Activated naive CD4-positive, alpha-beta T cell treated with anti-CD3 and anti-CD28 coated beads, Interleukin-2, amount 50 U/mL, for 24 hours (primary cell): ENCODE data around the gene PXDC1.
"Not testable (repeated sequence)": the region's sequence is repeated elsewhere in the genome, so short reads cannot be mapped to it uniquely, and the experiment has no call there.

Source experiments
- H3K27ac Mint-ChIP-seq: one replicate; pipeline ENCODE4 v1.8.0; 2021; ENCODE audit warnings: mild to moderate bottlenecking, mixed read lengths
- H3K27me3 Mint-ChIP-seq: one replicate; pipeline ENCODE4 v1.8.0; 2021; ENCODE audit warnings: mixed read lengths
- H3K36me3 Mint-ChIP-seq: one replicate; pipeline ENCODE4 v1.8.0; 2021; ENCODE audit warnings: mixed read lengths
- H3K4me1 Mint-ChIP-seq: one replicate; pipeline ENCODE4 v1.8.0; 2021; ENCODE audit warnings: mixed read lengths
- H3K4me3 Mint-ChIP-seq: one replicate; pipeline ENCODE4 v1.8.0; 2021; ENCODE audit warnings: mild to moderate bottlenecking, mixed read lengths
- H3K9me3 Mint-ChIP-seq: one replicate; pipeline ENCODE4 v1.8.0; 2021; ENCODE audit warnings: mixed read lengths

PXDC1 gene

DNA sequence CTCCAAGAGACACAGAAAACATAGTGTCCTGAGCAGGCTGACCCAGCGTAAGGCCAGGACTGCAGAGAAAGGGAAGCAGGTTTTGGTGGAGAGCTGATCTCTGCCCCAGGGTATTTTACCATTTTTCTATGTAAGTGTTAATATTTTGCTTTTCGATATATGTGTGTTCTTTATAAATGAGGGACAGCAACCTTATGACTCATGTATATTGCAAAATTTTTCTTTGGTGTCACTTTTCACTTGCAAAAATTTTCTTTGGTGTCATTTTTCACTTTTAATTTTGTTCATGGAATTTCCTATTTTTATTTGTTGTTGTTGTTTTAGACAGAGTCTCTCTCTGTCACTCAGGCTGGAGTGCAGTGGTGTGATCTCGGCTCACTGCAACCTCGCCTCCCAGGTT is 34.6 kb upstream of the PXDC1 start:
- Mint-ChIP-seq H3K4me1 (no peaks in the 10 kb centered on the region), H3K27me3 (no peaks in the 10 kb centered on the region), H3K9me3 (no peaks in the 10 kb centered on the region), H3K36me3 (no peaks in the 10 kb centered on the region), H3K27ac (no peak overlapping the region), H3K4me3 (no peak overlapping the region)

DNA sequence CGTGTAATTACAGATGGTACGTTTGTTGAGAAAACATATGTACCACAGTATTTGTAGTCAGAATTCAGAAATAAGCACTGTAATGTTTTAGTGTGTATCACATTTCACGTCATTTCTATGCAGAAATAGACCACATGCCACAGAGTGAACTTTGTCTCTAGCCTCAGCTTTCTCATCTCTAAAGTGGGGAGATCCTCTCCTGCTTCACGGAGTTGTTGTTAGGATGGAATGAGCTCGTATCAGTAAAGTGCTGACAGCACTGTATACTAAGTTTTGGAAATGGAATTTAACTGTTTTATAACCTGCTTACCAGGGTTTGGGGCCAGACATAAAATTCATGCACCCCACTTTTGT is 34.2 kb upstream of the PXDC1 start:
- Mint-ChIP-seq H3K27ac (no peak overlapping the region), H3K4me3 (no peak overlapping the region), H3K9me3 (no peaks in the 10 kb centered on the region), H3K27me3 (no peaks in the 10 kb centered on the region), H3K36me3 (no peaks in the 10 kb centered on the region), H3K4me1 (no peaks in the 10 kb centered on the region)

DNA sequence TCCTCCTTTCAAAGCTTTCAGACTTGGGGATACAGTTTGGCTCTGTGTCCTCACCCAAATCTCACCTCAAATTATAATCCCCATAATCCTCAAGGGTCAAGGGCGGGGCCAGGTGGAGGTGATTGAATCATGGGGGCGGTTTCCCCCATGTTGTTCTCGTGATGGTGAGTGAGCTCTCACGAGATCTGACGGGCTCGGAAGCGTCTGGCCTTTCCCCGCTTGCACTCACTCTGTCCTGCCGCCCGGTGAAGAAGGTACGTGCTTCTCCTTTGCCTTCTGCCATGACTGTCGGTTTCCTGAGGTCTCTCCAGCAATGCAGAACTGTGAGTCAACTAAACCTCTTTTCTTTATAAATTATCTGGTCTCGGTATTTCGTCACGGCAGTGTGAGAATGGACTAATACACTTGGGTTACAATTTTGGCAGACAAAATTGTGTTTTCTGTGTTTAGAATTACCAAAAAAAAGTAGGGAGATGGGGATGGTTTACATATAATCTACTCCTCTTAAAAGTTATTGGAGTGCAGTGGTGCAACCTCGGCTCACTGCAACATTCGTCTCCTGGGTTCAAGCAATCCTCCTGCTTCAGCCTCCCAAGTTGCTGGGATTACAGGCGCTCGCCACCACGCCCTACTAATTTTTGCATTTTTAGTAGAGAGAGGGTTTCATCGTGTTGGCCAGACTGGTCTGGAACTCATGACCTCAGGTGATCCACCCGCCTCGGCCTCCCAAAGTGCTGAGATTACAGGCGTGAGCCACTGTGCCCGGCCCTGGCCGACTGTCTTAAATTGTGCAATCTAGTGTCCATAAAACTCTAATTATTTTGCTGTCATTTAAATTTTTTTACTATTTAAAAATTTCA is 33.6 kb upstream of the PXDC1 start:
- Mint-ChIP-seq H3K36me3 (no peaks in the 10 kb centered on the region), H3K27me3 (no peaks in the 10 kb centered on the region), H3K27ac (no peak overlapping the region), H3K4me1 (no peaks in the 10 kb centered on the region), H3K9me3 (no peaks in the 10 kb centered on the region), H3K4me3 (no peak overlapping the region)

DNA sequence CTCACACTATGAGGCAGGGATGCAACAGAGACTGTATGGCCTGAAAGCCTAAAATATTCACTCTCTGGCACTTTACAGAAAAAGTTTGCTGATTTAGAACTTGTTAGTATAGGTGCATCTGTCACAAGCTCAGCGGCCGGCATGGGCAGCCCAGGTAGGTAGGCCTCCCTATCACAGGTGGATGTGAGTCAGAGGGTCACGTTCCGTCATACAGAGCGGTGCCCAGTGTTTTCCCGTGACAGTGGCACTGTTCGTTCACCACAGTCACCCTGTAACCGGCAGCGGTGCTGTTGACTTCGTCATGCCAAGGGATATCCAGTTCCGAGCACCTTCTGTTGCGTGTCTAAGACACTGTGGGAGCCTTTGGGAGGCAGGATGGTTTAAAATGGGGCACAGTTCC is 32.9 kb upstream of the PXDC1 start:
- H3K27ac Mint-ChIP-seq = no peak overlapping the region
- no peak overlapping the region for H3K4me3 Mint-ChIP-seq
- no peaks in the 10 kb centered on the region for H3K27me3 Mint-ChIP-seq
- H3K9me3 Mint-ChIP-seq = no peaks in the 10 kb centered on the region
- no peaks in the 10 kb centered on the region for H3K36me3 Mint-ChIP-seq
- no peaks in the 10 kb centered on the region for H3K4me1 Mint-ChIP-seq

DNA sequence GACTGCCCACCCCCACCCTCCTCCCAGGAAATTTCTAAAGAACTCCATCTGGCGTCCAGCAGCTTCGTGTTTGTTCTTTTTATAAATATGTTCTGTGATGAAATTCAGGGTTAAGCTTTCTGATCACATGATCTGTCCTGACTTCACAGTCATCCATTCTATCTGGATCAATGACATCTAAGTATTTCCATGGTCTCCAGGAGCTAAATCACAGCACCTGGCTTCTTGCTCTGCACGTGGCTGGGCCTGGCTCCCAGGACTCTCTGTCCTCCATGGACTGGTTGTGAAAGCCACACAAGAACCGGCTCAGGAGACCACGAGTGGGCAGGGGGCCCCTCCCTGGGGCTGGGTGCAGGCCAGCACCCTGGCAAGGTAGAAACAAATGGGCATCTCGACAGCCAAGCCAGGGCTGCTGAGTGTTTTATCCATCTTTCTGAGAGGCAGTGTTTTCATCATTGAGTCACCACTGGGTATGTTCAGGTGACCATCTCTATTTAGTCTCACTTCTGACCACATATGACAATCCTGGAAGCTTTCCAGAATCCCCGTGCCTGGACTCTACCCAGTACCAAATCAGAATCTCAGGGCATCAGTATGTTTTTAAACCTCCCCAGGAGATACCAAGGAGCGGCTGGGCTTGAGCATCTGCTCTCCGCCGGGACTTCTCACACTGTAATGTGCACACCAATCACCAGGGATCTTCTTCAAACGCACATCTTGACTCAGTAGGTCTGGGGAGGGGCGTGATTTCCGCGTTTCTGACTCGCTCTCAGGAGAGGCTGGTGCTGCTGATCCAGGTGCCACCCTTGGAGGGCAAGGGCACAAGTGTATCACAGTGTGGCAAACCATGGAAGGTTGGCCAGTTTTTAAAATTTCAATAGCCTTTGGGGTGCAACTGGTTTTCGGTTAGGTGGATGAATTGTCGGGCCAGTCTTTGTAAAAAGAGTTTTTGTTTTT is 31.6 kb upstream of the PXDC1 start:
- no peaks in the 10 kb centered on the region for H3K36me3 Mint-ChIP-seq
- no peaks in the 10 kb centered on the region for H3K9me3 Mint-ChIP-seq
- H3K27ac Mint-ChIP-seq = no peak overlapping the region
- no peak overlapping the region for H3K4me3 Mint-ChIP-seq
- no peaks in the 10 kb centered on the region for H3K4me1 Mint-ChIP-seq
- H3K27me3 Mint-ChIP-seq = no peaks in the 10 kb centered on the region

DNA sequence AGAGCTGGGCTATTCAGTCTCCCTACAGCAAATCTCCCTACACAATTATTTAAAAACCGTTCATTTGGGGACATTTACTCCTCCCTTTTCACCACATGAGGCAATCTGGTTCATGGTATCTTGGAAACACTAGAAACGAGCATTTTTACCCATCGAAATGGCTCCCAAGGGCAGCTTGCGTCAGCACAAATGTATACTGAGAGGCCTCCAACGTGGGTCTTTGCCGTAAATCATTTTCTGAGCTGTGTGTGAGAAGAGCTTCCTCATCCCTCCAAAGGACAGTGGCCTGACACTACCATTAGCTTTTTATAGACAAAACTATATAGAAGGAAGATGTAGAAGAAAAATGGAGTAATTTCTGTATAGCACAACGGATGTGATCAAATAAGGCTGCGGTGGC is 30.0 kb upstream of the PXDC1 start:
- Mint-ChIP-seq H3K27me3 (no peaks in the 10 kb centered on the region), H3K4me3 (no peak overlapping the region), H3K27ac (no peak overlapping the region), H3K36me3 (no peaks in the 10 kb centered on the region), H3K9me3 (no peaks in the 10 kb centered on the region), H3K4me1 (no peaks in the 10 kb centered on the region)

DNA sequence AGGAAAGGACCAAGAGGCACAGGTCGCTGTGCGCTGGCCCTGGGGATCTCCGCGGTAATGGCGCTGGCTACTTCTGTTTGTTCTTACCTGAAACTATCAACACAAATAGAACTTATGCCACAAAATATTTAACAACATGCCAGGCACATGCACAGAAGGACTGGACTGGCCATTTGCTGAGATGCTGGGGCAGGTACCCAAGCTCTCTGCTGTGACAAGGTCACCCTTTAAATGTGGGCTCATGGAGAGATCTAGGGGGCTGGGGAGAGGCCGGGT is 28.0 kb upstream of the PXDC1 start:
- Mint-ChIP-seq H3K9me3 (no peaks in the 10 kb centered on the region), H3K4me1 (no peaks in the 10 kb centered on the region), H3K27ac (no peak overlapping the region), H3K4me3 (no peak overlapping the region), H3K36me3 (no peaks in the 10 kb centered on the region), H3K27me3 (no peaks in the 10 kb centered on the region)

DNA sequence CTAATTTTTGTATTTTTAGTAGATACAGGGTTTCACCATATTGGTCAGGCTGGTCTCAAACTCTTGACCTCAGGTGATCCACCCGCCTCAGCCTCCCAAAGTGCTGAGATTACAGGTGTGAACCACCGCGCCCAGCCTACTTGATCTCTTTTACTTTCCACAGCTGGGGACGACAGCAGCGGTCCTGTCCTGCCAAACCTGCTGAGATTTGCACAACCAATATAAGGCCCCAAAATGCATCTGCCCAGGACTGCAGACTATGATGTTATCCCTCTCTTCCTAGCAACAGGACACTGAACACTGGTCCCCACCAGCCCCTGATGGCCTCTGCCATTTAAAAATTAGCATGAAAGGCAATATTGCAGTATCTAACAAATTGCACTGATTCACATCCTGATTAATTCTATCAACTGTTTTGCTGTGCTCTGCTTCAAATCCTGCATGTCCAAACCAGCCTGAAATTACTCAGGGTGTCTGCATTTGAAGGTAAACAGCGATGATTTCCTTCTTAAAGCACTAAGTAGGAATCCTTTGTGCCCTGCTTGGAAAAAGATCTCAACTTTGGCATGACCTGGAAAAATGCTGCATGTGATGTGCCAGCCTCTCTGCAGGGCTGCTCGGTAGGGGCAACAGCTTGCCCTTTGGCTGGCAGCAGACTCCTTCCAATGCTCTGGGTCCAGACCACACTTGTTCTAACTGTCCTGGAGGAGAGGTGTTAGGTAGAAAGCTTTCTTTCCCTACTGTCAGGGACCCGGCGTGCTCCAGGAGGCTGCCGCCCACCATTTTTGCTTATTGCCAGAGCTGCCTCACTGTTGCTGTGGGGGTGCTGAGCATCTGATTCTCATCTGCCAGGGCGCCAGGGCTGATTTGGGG is 27.4 kb upstream of the PXDC1 start:
- Mint-ChIP-seq H3K4me1 (no peaks in the 10 kb centered on the region), H3K9me3 (no peaks in the 10 kb centered on the region), H3K36me3 (no peaks in the 10 kb centered on the region), H3K27ac (no peak overlapping the region), H3K4me3 (no peak overlapping the region), H3K27me3 (no peaks in the 10 kb centered on the region)

DNA sequence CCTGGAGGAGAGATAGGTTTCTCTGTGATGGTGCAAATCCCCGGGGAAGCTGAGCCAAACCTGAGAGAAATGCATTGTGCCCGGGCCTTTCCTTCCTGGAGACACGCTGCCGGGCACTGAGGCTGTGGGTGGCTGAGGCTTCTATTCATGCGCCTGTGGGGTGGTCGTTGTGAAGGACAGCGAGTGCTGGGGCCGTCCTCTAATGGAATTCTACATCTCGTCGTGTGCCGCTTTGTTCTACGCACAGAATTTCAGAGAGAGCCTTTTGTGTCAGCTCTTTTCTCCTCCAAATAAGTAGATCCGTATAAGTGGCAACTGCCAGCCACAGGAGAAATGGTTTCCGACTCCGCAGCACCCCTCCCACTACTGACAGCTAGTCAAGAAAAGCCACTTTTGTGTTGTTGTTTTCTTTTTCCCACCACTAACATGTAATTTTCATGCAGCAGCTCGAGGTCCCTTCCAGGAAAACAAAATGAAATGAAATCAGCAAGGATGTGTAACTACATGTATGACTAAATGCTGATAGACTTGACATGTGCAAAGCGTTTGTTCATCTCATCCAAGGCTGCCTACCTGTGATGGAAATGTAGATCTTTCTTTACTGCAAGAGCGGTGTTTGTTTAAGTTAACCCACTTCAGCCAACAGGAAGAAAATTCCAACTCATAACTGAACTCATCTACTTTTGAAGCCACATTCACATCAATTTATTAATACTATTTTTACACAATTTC is 26.4 kb upstream of the PXDC1 start:
- no peaks in the 10 kb centered on the region for H3K27me3 Mint-ChIP-seq

DNA sequence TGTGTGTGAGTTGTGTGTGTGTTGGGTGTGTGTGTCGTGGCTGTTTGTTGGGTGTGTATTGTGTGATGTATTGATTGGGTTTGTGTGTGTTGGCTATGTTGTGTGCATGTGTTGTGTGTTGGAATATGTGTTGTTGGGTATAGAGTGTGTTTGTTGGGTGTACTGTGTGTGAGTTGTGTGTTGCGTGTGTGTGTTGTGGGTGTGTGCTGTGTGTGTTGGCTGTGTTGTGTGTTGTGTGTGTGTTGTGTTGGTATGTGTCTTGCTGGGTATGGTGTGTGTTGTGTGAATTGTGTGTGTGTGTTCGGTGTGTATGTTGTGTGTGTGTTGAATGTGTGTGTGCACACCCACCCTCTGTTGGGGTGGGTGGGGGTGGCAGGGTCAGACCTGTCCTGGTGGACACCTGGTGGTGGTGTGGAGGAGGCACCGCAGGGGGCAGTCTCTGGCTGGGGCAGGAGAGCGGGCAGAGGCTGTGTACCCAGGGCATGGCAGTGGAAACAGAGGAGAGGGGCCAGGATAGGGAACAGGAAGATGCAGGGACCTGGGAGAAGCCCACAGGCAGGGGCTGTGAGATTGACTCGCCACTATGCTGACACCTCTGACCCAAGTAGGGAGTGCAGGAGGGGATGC is 25.5 kb upstream of the PXDC1 start:
- no peaks in the 10 kb centered on the region for H3K27me3 Mint-ChIP-seq
- no peaks in the 10 kb centered on the region for H3K36me3 Mint-ChIP-seq
- H3K9me3 Mint-ChIP-seq = no peaks in the 10 kb centered on the region
- no peak overlapping the region for H3K4me3 Mint-ChIP-seq
- no peaks in the 10 kb centered on the region for H3K4me1 Mint-ChIP-seq
- H3K27ac Mint-ChIP-seq = no peak overlapping the region

More for the DNA sequence above, 26.4 kb upstream of the PXDC1 start:
- H3K4me3 Mint-ChIP-seq = no peak overlapping the region
- no peaks in the 10 kb centered on the region for H3K4me1 Mint-ChIP-seq
- H3K36me3 Mint-ChIP-seq = no peaks in the 10 kb centered on the region
- H3K27ac Mint-ChIP-seq = no peak overlapping the region
- no peaks in the 10 kb centered on the region for H3K9me3 Mint-ChIP-seq

DNA sequence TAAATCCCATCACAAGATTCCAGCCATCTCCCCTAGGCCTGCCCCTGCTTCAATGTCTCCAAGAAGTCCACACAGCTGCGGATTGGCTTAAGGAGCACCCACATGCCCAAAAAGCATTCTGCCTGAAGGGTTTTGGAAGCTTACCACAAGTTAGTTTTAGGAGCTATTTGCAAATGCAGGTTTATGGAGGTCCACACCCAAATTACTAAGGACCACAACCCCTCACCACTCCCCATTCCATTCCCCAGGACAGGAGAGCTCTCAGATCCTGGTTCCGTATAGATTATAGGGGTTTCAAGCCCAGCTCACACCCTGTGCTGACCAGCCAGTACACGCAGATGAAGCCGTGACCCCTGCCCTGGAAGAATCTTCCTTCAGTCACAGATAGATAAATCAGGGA is 24.3 kb upstream of the PXDC1 start:
- Mint-ChIP-seq H3K4me1 (no peaks in the 10 kb centered on the region), H3K36me3 (no peaks in the 10 kb centered on the region), H3K27ac (no peak overlapping the region), H3K9me3 (no peaks in the 10 kb centered on the region), H3K4me3 (no peak overlapping the region), H3K27me3 (no peaks in the 10 kb centered on the region)

DNA sequence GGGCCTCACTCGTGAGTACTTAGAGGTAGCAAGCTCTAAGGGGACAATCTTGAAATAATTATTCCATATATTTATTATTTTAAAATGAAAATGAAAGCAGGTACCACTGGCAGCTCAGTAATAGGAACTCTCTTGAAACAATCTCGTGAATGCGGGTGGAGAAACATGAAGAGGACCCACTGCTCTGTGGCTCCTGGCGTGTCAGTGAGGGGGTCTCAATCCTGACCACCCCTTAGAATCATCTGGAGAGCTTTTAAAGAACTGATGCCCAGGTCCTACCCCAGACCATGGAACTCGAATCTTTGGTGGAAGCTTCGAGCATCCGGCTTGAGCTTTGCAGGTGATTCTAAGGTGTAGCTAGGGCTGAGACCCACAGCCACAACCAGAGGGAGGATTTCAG is 23.9 kb upstream of the PXDC1 start:
- Mint-ChIP-seq H3K4me3 (no peak overlapping the region), H3K27ac (no peak overlapping the region), H3K9me3 (no peaks in the 10 kb centered on the region), H3K36me3 (no peaks in the 10 kb centered on the region), H3K4me1 (no peaks in the 10 kb centered on the region), H3K27me3 (no peaks in the 10 kb centered on the region)

DNA sequence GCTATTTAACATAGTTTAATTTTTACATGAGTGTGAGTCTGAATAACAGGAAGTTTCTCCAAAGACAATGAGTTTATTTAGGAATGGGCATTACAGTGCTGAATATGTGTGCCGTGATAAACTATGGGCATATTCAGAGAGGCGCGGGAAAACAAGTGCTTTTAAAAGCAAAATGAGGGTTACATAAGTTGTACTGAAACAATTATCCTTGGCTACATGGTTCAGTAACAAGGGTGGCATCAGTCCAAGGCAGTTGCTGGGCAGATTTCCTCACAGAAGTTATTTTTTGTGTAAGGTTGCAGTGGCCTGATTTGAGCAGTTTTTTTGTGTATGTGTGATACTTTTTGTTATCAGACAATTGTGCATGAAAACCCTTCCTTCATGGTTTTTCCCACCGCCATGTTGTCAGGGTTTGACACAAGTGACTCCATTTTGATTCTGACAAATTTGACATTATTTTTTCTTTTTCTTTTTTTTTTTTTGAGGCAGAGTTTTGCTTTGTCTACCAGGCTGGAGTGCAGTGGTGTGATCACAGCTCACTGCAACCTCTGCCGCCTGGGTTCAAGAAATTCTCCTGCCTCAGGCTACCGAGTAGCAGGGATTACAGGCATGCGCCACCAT is 22.3 kb upstream of the PXDC1 start:
- H3K9me3 Mint-ChIP-seq = no peaks in the 10 kb centered on the region
- H3K4me1 Mint-ChIP-seq = no peaks in the 10 kb centered on the region
- no peaks in the 10 kb centered on the region for H3K27me3 Mint-ChIP-seq
- no peak overlapping the region for H3K4me3 Mint-ChIP-seq
- H3K36me3 Mint-ChIP-seq = no peaks in the 10 kb centered on the region
- no peak overlapping the region for H3K27ac Mint-ChIP-seq

DNA sequence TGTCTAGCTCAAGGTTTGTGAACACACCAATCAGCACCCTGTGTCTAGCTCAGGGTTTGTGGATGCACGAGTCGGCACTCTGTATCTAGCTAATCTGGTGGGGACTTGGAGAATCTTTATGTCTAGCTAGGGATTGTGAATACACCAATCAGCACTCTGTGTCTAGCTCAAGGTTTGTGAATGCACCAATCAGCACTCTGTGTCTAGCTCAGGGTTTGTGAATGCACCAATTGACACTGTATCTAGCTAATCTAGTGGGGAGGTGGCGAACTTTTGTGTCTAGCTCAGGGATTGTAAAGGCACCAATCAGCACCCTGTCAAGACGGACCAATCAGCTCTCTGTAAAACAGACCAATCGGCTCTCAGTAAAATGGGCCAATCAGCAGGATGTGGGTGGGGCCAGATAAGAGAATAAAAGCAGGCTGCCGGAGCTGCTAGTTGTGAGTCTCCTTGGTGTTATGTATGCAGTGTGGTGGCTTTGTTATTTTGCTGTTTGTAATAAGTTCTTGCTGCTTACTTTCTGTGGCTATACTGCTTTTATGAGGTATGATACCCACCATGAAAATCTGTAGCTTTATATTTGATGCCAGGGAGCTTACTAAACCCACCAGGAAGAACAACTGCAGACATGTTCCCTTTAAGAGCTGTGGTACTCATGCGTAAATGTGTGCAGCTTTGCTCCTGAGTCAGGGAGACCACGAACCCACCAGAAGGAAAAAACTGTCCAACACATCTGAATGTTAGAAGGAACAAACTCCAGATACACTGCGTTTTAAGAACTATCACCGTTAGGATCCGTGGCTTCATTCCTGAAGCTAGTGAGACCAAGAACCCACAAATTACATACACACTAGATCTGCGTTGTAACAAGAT is 20.9 kb upstream of the PXDC1 start:
- H3K4me3 Mint-ChIP-seq, H3K36me3 Mint-ChIP-seq, H3K27ac Mint-ChIP-seq, H3K4me1 Mint-ChIP-seq, H3K27me3 Mint-ChIP-seq, H3K9me3 Mint-ChIP-seq: not testable (repeated sequence)
